Lower lobe of right lung (tissue), 2 donors: ENCODE measurements around the gene PCYOX1L. TPM values are rescaled to one million over a fixed set of nuclear protein-coding genes. Genes with fewer than 3 reads are reported as not detected.

Source experiments
- ATAC-seq, 2 donors: fragments of 200-7000 bp; cut with Tn5 transposase; one replicate each; pipeline ENCODE4 v1.9.1; 2020 to 2022; ENCODE audit warnings: mild to moderate bottlenecking in 2 of 2, moderate library complexity in 2 of 2
- DNase-seq: peaks from one replicate; pipeline ENCODE4 v3.0.0-alpha.2; 2020
- H3K27ac ChIP-seq: fragments of 200-600 bp; one replicate; pipeline ENCODE4 v1.8.0; 2022
- H3K27me3 ChIP-seq: fragments of 200-600 bp; one replicate; pipeline ENCODE4 v1.8.0; 2022; ENCODE audit warnings: low read depth
- H3K36me3 ChIP-seq: fragments of 200-600 bp; one replicate; pipeline ENCODE4 v1.8.0; 2022; ENCODE audit warnings: mild to moderate bottlenecking
- H3K4me1 ChIP-seq: fragments of 200-600 bp; one replicate; pipeline ENCODE4 v1.8.0; 2022
- H3K4me3 ChIP-seq: fragments of 200-600 bp; one replicate; pipeline ENCODE4 v1.8.0; 2022; ENCODE audit warnings: mild to moderate bottlenecking
- H3K9me3 ChIP-seq: fragments of 200-600 bp; one replicate; pipeline ENCODE4 v1.8.0; 2022
- CTCF ChIP-seq: fragments of 200-600 bp; IDR thresholded peaks from one replicate; pipeline ENCODE4 v1.8.0; 2022; ENCODE audit warnings: antibody characterized with exemption, mild to moderate bottlenecking
- intact Hi-C: fragments of 100-400 bp; cut with DNase I; formaldehyde crosslinking; loops from one replicate; pipeline ENCODE4 v1.11.0; 2022
- total RNA-seq: library from RNA; stranded (reverse); fragmentation: NEBNext Ultra II Directional; extraction: Animal tissue kit (Norgen Biotek cat#: 25700); gene quantifications from one replicate; pipeline ENCODE4 v1.2.1, GENCODE V29; 2021
- donor health status: DM: no; HTN: yes; CAD: no; lungs with severe emphysema.

The PCYOX1L gene
- total RNA-seq, 1 donor from 2014 or later, result 5.9 TPM

GRCh38 chr5:149353911-149354310 lies 3.9 kb upstream of the PCYOX1L start:
- no peak for ATAC-seq
- peaks cover 64% of the 10 kb centered on the region for H3K36me3 ChIP-seq

GRCh38 chr5:149355688-149356087 lies 2.2 kb upstream of the PCYOX1L start:
- peaks cover 46% of the 10 kb centered on the region for H3K36me3 ChIP-seq
- no peaks in the 10 kb centered on the region for H3K9me3 ChIP-seq
- H3K27me3 ChIP-seq, result no peaks in the 10 kb centered on the region
- DNase-seq (no peak), ATAC-seq (no peak)
- H3K4me1 ChIP-seq, result peaks cover 24% of the 10 kb centered on the region
- TF ChIP-seq CTCF, result no peak
- H3K27ac ChIP-seq, result no peak overlapping the region
- H3K4me3 ChIP-seq, result no peak overlapping the region
- intact Hi-C loops, result no loop called here

More at GRCh38 chr5:149353911-149354310, 3.9 kb upstream of the PCYOX1L start:
- Histone ChIP-seq H3K4me3 (no peak overlapping the region), H3K4me1 (peaks cover 14% of the 10 kb centered on the region), H3K27ac (no peak overlapping the region), H3K9me3 (no peaks in the 10 kb centered on the region), H3K27me3 (no peaks in the 10 kb centered on the region)
- DNase-seq, result no peak
- intact Hi-C loops, result no loop called here
- no peak for TF ChIP-seq CTCF

- H3K27ac ChIP-seq, result no peak overlapping the region
- DNase-seq, result no peak
- peaks cover 25% of the 10 kb centered on the region for H3K4me1 ChIP-seq
- no peak overlapping the region for H3K4me3 ChIP-seq
- no peaks in the 10 kb centered on the region for H3K9me3 ChIP-seq
- H3K36me3 ChIP-seq, result peaks cover 39% of the 10 kb centered on the region
- intact Hi-C loops, result no loop called here
- no peak for TF ChIP-seq CTCF
- no peak for ATAC-seq
- no peaks in the 10 kb centered on the region for H3K27me3 ChIP-seq
Observed at GRCh38 chr5:149356391-149356790, 1.5 kb upstream of the PCYOX1L start.

- peak; percentile 61 for DNase-seq
- Histone ChIP-seq H3K4me1 (peaks cover 25% of the 10 kb centered on the region), H3K9me3 (no peaks in the 10 kb centered on the region), H3K27me3 (no peaks in the 10 kb centered on the region), H3K36me3 (peaks cover 20% of the 10 kb centered on the region), H3K4me3 (peak overlapping the region; percentile 78), H3K27ac (peak overlapping the region; percentile 79)
- ATAC-seq, result peak; percentile 67 to 69
- no peak for TF ChIP-seq CTCF
- intact Hi-C loops, result no loop called here
Observed at GRCh38 chr5:149358294-149358651, 427 bp downstream of the PCYOX1L start.

- ATAC-seq, result no peak
- intact Hi-C loops, result no loop called here
- H3K36me3 ChIP-seq, result peaks cover 13% of the 10 kb centered on the region
- H3K4me1 ChIP-seq, result peaks cover 25% of the 10 kb centered on the region
- H3K4me3 ChIP-seq, result no peak overlapping the region
- TF ChIP-seq CTCF, result no peak
- H3K27ac ChIP-seq, result no peak overlapping the region
- H3K27me3 ChIP-seq, result no peaks in the 10 kb centered on the region
- no peaks in the 10 kb centered on the region for H3K9me3 ChIP-seq
- no peak for DNase-seq
Observed at GRCh38 chr5:149358868-149359495, 1.1 kb downstream of the PCYOX1L start.
